Iris pigment epithelial cell (primary cell): Measurements from ENCODE around the gene CDC42BPB.
A peak's percentile ranks its signal among the peaks of the same experiment; 100 is the strongest.
"Not testable (repeated sequence)": the region's sequence is repeated elsewhere in the genome, so short reads cannot be mapped to it uniquely, and the experiment has no call there.

Source experiments
- DNase-seq: peaks from one replicate; pipeline ENCODE4 v3.0.0-alpha.2; 2011; ENCODE audit warnings: low read depth

The CDC42BPB gene

DNA sequence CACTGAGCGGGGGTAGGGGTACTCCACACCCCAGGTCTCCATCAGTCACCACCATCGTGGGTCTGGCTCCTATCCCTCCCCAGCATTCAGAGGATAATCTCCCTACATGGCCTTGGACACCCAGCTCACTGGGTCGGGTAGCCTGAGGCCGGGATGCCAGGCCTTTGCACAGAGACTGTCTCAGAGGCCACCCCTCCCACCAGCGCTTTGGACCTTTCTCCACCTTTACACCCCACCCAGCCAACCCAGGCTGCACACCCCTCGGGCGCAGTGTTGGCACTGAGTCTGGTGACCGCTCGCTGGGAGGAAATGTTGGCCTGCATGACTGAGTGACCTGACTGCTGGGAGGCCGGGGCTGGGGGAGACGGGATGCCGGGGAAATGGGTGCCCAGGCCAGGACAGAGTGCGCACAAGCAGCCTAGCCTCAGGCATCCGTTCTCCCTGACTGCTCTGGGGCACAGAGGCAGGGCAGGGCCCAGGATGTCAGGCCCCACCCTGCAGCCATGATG lies 16.1 kb upstream of the CDC42BPB start:
- DNase-seq: no peak

DNA sequence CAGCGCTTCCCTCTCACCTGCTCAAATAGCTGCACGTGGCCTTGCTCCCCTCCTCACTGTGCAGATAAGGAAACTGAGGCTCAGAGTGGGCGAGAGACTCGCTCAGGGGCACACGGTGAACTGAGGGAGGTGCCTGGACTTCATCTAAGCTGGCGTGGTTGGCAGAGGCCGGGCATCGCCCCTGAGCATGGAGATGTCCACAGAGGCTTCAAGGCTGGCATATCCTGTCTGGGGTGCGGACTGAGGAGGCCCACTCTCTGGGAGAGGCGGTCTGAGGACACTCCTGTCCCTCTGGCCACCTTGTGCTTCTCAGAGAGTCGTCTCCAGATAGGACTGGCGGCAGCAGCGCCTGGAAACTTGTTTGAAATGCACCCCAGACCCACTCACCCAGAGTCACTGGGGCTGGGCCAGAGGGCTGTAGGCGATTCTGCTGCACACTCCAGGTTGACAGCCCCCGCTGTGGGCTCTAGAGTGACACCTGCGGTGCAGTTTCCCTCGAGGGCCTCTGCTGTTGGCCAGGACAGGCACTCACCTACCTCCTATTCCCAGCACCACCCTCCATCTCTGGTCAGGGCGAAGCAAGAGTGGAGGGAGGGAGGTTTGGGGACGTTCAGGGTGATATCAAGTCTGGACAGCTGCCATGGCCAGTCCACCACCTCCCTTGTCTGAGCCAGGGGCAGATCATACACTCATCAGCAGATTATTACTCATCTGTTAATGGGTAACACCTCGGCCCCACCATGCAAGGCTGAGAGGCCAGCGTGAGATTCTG lies 15.4 kb upstream of the CDC42BPB start:
- DNase-seq: no peak

DNA sequence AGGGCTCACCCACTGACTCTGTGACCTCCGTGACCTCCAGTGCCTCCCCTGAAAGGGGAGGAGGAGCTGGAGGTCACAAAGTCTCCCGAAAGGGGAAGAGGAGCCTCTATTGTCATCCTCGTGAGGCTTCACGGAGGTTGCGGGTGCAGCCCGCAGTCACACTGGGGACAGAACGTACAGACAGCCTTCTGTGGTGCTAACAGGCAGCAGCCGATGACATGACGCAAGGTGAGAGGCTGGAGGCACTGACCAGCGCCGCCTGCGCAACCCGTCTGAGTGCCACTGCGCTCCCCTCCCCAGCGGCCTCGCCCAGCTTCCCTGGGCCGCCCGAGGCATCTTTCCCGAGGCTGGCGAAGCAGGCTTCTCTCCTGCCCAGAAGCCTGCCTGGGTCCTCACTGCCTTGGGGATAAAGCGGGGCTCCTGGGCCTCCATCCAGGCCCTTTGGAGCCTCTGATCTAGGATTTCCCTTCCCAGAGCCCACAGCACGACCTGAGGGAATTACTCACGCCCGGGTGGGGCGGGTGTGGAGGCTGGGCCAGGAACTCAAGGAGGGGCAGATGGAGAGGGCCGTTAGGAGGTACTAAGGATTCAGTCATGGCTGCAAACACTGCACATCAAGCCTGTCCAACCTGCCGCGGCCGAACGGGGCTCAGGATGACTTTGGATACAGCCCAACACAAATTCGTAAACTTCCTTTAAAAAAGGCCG lies 14.3 kb upstream of the CDC42BPB start:
- DNase-seq: no peak

DNA sequence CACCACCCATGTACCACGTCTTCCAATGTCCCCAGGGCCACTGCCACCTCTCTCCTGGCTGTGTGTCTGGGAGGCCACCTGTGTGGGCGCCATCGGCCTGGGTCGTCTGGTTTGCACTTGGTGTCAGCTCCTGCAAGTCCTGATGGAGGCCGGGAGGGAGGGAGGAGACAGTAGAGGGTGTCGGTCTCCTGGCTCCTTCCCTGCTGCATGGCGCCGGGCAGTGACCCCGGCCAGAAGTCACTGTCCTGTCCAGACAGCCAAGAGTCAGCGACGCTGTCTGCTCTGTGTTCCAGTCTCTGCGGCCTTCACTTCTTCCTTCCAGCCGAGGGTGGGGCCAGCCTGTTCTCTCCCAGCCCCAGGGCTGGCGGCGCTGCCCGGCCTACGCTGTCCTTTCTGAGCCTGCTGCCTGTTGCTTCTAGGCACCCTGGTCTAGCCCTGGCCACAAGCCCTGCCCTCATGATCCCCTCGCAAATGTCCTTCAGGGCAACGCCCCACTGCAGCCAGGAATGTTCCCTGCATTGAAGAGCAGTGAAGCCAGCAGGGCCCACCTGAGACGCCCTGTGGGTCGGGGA lies 13.7 kb upstream of the CDC42BPB start:
- DNase-seq: no peak

DNA sequence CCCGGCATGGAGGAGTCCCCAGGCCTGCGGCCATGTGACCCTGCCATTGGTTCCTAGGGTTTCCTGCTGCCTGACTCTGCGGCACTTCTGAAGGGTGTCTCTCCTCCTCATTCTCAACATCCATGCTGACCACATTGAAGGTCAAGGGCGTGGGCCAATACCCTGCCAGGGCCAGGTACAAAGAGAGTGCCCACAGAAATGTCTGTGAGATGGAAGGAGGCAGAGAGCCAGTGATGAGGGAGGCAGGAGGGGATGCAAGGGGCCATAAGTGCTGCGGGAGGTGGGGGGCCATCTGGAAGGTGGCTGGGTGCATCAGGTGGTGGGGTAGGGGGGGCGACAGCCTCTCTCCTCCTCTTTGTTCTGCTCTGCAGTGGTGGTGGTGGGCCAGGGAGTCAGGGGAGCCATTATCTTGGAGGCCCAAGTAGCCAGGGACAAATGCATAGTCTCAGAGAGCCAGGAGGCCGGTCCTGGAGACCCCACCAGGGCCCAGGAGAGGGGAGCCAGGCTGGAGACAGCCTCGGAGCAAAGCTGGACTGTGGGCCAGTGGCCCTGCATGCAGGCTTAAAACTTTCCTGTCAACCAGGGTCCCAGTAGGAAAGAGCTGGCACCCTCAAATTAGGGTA lies 13.0 kb upstream of the CDC42BPB start:
- DNase-seq: no peak

GRCh38 chr14:103068351-103069073 lies 11.2 kb upstream of the CDC42BPB start:
- no peak for DNase-seq

GRCh38 chr14:103067231-103067954 lies 10.0 kb upstream of the CDC42BPB start:
- no peak for DNase-seq

DNA sequence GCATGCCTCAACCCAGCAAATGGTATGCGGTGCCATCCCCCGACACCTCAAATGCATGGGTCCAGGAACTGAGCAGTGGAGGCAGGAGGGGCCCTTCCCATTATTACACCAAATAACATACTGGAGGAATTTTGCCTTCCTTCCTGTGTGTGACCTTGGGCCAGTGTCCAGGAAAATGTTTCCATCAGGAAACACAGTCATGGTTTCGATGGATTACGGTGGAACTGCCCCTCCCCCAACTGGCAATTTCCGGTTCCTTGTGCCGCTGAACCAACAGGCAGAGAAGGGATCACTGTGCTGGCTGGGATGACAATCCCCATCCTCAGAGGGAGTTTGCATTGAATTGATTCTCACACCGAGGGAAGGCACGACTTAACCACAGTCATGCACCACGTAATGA lies 9.1 kb upstream of the CDC42BPB start:
- DNase-seq: no peak

DNA sequence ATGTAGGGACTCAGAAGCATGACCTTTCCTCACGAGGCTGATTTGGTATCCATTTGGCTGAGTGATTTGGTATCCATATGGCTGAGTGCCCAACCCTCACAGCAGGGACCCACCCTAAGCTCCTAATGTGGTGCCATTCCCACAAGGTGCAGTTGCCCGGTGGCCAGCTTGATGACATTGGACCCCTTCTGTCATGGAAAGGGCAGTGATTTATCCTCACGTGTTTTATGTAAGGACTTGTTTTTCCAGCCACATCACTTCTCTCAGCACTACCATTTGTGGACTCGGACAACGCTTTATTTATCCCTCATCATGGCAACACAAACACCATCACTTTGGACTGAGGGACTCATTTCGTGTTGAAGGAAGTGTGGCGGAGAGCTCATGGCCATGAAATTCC lies 8.5 kb upstream of the CDC42BPB start:
- DNase-seq: no peak

- no peak for DNase-seq
Observed at GRCh38 chr14:103064978-103065377, 7.6 kb upstream of the CDC42BPB start.

DNA sequence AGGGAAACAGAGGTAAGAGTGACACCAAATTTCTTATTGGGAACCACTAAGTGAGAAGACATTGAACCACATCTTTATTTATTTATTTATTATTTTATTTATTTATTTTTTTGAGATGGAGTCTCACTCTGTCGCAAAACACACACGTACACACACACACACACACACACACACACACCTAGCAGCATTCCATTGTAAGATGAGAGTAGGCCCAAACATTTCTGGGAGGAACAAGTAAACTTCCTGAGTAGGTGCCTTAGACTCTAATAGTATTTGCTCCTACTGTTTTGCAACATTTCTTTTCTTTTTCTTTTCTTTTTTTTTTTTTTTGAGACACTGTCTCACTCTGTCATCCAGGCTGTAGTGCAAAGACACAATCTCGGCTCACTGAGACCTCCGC lies 7.1 kb upstream of the CDC42BPB start:
- no peak for DNase-seq

DNA sequence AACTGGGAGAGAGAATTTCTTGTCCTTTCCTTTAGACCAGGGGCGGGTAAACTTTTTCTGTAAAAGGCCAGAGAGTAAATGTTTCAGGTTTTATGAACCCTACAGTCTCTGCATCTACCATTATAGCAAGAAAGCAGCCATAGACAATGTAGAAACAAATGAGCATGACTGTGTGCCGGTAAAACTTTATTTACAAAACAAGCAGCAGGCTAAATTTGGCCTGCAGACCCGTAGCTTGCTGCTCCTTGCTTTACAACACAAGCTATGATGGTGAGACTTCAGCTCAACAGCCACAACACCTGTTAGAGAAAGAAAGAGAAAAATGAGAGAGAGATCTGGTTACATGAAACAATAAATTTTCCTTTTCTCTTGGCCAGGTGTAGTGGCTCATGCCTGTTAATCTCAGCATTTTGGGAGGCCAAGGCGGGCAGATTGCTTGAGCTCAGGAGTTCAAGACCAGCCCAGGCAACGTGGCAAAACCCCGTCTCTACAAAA lies 4.2 kb upstream of the CDC42BPB start:
- DNase-seq: no peak

GRCh38 chr14:103059556-103059955 lies 2.2 kb upstream of the CDC42BPB start:
- DNase-seq: no peak

DNA sequence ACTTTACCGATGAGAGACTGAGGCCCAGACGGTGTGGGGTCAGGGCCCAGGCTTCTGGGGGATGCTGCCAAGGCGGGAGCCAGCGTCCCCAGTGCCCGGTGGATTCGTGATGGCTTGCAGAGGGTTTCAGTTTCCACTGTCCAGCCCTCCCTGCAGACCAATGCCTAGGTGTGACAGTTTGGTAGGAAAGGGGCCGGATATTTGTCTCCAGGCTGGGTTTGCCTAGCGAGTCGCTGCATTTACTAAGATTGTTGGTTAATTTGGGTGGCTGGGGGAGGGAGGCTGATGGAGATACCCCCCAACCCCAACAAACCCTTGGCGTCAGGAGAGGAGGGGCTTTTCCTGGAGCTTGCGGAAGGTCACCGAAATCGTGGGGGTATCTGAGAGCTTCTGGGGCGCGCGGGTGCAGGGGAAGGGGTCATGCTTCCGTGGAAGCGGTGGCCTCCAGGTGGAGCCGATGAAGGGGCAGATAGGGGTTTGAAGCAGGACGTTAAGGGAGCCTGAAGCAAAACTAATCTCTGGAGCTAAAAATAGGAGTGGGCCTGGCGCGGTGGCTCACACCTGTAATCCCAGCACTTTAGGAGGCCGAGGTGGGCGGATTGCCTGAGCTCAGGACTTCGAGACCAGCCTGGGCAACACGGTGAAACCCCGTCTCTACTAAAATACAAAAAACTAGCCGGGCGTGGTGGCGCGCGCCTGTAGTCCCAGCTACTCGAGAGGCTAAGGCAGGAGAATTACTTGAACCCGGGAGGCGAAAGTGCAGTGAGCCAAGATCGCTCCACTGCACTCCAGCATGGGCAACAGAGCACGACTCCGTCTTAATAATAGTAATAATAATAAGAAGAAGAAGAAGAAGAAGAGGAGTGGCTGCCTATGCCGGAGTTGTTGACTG lies 1.1 kb upstream of the CDC42BPB start:
- DNase-seq: no peak

DNA sequence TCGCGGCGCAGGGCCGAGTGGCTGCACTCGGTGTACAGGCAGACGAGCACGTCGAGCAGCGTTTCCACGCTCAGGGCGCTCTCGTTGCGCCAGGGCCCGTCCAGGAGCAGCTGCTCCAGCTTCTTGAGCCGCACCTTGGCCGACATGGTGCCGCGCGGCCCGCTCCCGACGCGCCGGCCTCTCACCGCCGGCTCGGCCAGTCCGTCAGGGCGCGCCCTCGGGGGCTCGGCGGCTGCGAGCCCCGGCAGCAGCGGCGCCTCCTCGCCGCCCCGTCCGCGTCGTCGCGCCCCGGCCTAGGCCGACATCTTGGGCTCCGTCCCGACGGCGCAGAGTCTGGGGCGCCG lies 349 bp downstream of the CDC42BPB start:
- DNase-seq: peak; percentile 44

DNA sequence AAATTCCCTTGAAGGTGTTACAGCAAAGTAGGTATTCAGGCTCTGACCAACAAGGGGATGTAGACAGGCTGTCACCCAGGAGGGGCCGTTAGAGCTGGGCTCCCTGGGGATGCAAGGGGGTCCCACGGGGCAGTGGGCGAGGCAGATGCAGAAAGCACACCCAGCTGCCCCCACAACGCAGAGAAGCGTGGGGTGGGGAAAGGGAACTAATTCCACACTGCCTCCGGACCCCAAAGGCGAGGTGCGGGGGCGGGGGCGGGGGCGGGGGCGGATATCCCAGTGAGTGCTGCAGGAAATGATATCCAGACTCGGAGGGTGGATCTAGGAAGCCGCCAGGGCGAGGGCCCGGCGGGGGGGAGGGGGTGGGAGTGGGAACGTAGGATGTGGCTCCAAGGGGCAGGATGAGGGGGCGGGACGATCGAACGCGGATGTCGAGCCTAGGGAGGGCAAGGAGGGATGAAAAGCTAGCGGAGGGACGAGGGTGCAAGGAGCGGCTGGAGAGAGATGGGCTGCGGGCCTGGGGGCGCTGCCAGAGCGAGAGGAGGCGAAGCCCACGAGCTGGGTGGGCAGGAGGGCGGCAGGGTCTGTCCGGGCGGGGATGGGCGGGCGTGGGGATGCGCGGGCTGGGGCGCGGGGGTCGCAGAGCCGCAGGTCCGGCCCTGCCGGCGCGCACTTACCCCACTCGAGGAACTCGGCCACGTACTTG lies 874 bp downstream of the CDC42BPB start:
- peak; percentile 53 for DNase-seq

GRCh38 chr14:103055695-103056094 lies 1.7 kb downstream of the CDC42BPB start:
- DNase-seq: no peak

- no peak for DNase-seq
Observed at GRCh38 chr14:103052407-103052806, 4.9 kb downstream of the CDC42BPB start.

GRCh38 chr14:103050935-103051334 lies 6.4 kb downstream of the CDC42BPB start:
- no peak for DNase-seq

GRCh38 chr14:103047453-103047852 lies 9.9 kb downstream of the CDC42BPB start:
- not testable (repeated sequence) for DNase-seq
